Panc1 (cell line): ENCODE measurements around the gene FGF2.

Experiments used
- CTCF ChIP-seq: fragments of 450-650 bp; IDR thresholded peaks from 2 replicates; pipeline ENCODE4 v1.5.1; 2017; ENCODE audit warnings: mild to moderate bottlenecking
- TF ChIP-seq, protein P1 (sequence below), 2 experiments: IDR thresholded peaks; 2 replicates each; pipeline ENCODE4 v1.6.1; 2011 to 2012; ENCODE audit warnings: low read depth in 2 of 2, control low read depth in 1 of 2, low read length in 1 of 2, mild to moderate bottlenecking in 1 of 2, moderate library complexity in 1 of 2; ENCODE audit not compliant: insufficient read depth in 1 of 2

DNA sequence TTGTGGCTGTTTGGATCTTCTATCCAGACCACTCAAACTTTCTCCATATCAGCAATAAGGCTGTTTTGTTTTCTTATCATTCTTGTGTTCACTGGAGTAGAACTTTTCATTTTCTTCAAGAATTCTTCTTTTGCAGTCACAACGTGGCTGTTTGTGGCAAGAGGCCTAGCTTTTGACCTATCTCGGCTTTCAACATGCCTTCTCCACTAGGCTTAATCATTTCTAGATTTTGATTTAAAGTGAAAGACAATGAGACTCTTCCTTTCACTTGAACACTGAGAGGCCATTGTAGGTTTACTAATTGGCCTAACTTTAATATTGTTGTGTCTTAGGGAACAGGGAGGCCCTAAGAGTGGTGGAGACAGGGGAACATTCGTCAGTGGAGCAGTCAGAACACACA, 19.1 kb downstream of the FGF2 start:
- no peak for TF ChIP-seq CTCF
- TF ChIP-seq, protein P1, sequence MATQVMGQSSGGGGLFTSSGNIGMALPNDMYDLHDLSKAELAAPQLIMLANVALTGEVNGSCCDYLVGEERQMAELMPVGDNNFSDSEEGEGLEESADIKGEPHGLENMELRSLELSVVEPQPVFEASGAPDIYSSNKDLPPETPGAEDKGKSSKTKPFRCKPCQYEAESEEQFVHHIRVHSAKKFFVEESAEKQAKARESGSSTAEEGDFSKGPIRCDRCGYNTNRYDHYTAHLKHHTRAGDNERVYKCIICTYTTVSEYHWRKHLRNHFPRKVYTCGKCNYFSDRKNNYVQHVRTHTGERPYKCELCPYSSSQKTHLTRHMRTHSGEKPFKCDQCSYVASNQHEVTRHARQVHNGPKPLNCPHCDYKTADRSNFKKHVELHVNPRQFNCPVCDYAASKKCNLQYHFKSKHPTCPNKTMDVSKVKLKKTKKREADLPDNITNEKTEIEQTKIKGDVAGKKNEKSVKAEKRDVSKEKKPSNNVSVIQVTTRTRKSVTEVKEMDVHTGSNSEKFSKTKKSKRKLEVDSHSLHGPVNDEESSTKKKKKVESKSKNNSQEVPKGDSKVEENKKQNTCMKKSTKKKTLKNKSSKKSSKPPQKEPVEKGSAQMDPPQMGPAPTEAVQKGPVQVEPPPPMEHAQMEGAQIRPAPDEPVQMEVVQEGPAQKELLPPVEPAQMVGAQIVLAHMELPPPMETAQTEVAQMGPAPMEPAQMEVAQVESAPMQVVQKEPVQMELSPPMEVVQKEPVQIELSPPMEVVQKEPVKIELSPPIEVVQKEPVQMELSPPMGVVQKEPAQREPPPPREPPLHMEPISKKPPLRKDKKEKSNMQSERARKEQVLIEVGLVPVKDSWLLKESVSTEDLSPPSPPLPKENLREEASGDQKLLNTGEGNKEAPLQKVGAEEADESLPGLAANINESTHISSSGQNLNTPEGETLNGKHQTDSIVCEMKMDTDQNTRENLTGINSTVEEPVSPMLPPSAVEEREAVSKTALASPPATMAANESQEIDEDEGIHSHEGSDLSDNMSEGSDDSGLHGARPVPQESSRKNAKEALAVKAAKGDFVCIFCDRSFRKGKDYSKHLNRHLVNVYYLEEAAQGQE (IDR thresholded peaks at IDR 0.05; ENCODE audit: insufficient read depth in 1 of 2, low read depth in 2 of 2, low read length in 1 of 2): no peak
